Measurements from ENCODE around the gene CRYGB. TPM values are rescaled to one million over a fixed set of nuclear protein-coding genes. Genes with fewer than 3 reads are reported as not detected.

Gene CRYGB
- total RNA-seq (ENCODE audit: unreplicated experiment): not detected
- long read RNA-seq: 0 reads

GRCh38 chr2:208146006-208146405, at the start of gene CRYGB:
Gene CRYGB, minus strand, starts transcription at chr2:208146158. Its CDS starts 38 bp downstream, at chr2:208146120.
- Mint-ChIP-seq H3K4me1 (ENCODE audit: low read depth, unreplicated experiment) (no peaks in the 10 kb centered on the region), H3K27ac (ENCODE audit: unreplicated experiment) (no peak within 1 kb of the TSS), H3K9me3 (ENCODE audit: unreplicated experiment) (no peaks in the 10 kb centered on the region), H3K36me3 (ENCODE audit: unreplicated experiment) (peaks cover 9% of the 10 kb centered on the region), H3K4me3 (ENCODE audit: unreplicated experiment) (no peak within 1 kb of the TSS), H3K27me3 (ENCODE audit: unreplicated experiment) (peaks cover 2% of the 10 kb centered on the region)
- TF ChIP-seq CTCF (IDR thresholded peaks at IDR 0.05; ENCODE audit: partially characterized antibody, unreplicated experiment): no peak
- DNase-seq: no peak

- TF ChIP-seq CTCF (IDR thresholded peaks at IDR 0.05; ENCODE audit: partially characterized antibody, unreplicated experiment): no peak
- peaks cover 4% of the 10 kb centered on the region for H3K4me1 Mint-ChIP-seq (ENCODE audit: low read depth, unreplicated experiment)
- no peaks in the 10 kb centered on the region for H3K27me3 Mint-ChIP-seq (ENCODE audit: unreplicated experiment)
- no peak overlapping the region for H3K4me3 Mint-ChIP-seq (ENCODE audit: unreplicated experiment)
- peaks cover 1% of the 10 kb centered on the region for H3K9me3 Mint-ChIP-seq (ENCODE audit: unreplicated experiment)
- no peaks in the 10 kb centered on the region for H3K36me3 Mint-ChIP-seq (ENCODE audit: unreplicated experiment)
- DNase-seq: no peak
- no peak overlapping the region for H3K27ac Mint-ChIP-seq (ENCODE audit: unreplicated experiment)
Observed at GRCh38 chr2:208195531-208195930, 49.6 kb upstream of the CRYGB start.

GRCh38 chr2:208192611-208193236, 46.8 kb upstream of the CRYGB start:
- no peak for TF ChIP-seq CTCF (IDR thresholded peaks at IDR 0.05; ENCODE audit: partially characterized antibody, unreplicated experiment)
- DNase-seq: no peak
- Mint-ChIP-seq H3K36me3 (ENCODE audit: unreplicated experiment) (no peaks in the 10 kb centered on the region), H3K27ac (ENCODE audit: unreplicated experiment) (no peak overlapping the region), H3K4me1 (ENCODE audit: low read depth, unreplicated experiment) (peaks cover 16% of the 10 kb centered on the region), H3K4me3 (ENCODE audit: unreplicated experiment) (no peak overlapping the region), H3K9me3 (ENCODE audit: unreplicated experiment) (peaks cover 4% of the 10 kb centered on the region), H3K27me3 (ENCODE audit: unreplicated experiment) (no peaks in the 10 kb centered on the region)

- Mint-ChIP-seq H3K9me3 (ENCODE audit: unreplicated experiment) (peaks cover 4% of the 10 kb centered on the region), H3K4me1 (ENCODE audit: low read depth, unreplicated experiment) (peaks cover 16% of the 10 kb centered on the region), H3K4me3 (ENCODE audit: unreplicated experiment) (no peak within 1 kb of the TSS), H3K27ac (ENCODE audit: unreplicated experiment) (peak within 1 kb of the TSS; percentile 38), H3K36me3 (ENCODE audit: unreplicated experiment) (no peaks in the 10 kb centered on the region), H3K27me3 (ENCODE audit: unreplicated experiment) (no peaks in the 10 kb centered on the region)
- DNase-seq: peak; percentile 24
- no peak for TF ChIP-seq CTCF (IDR thresholded peaks at IDR 0.05; ENCODE audit: partially characterized antibody, unreplicated experiment)
Observed at GRCh38 chr2:208189810-208190503, 44.0 kb upstream of the CRYGB start, which contains the start of gene C2orf80. Gene C2orf80, minus strand, starts transcription at chr2:208190030. Its CDS starts 3,044 bp downstream, at chr2:208186986.

All from glutamatergic neuron (in vitro differentiated cells).